Neuronal stem cell (in vitro differentiated cells): ENCODE results near the gene SRSF4.

ENCODE experiments used
- DNase-seq: peaks from one replicate; pipeline ENCODE4 v3.0.0-alpha.2; 2013; ENCODE audit warnings: low spot score
- H2AFZ ChIP-seq: one replicate; pipeline ENCODE4 v1.6.1; 2013; ENCODE audit warnings: mild to moderate bottlenecking, low read length, inconsistent platforms
- H2AK5ac ChIP-seq: 2 replicates; pipeline ENCODE4 v1.6.1; 2013; ENCODE audit warnings: low read depth, mild to moderate bottlenecking, inconsistent platforms, low read length, moderate library complexity, mixed read lengths
- H2BK120ac ChIP-seq: 2 replicates; pipeline ENCODE4 v1.6.1; 2013; ENCODE audit warnings: low read depth, mild to moderate bottlenecking, inconsistent platforms, low read length, moderate library complexity, mixed read lengths
- H2BK12ac ChIP-seq: one replicate; pipeline ENCODE4 v1.6.1; 2013; ENCODE audit warnings: low read length, inconsistent platforms
- H2BK15ac ChIP-seq: 2 replicates; pipeline ENCODE4 v1.6.1; 2013; ENCODE audit warnings: mild to moderate bottlenecking, low read length, inconsistent platforms, mixed read lengths
- H2BK5ac ChIP-seq: one replicate; pipeline ENCODE4 v1.6.1; 2013; ENCODE audit warnings: inconsistent platforms, mild to moderate bottlenecking, low read length, moderate library complexity
- H3K14ac ChIP-seq: one replicate; pipeline ENCODE4 v1.6.1; 2013; ENCODE audit warnings: low read length, inconsistent platforms
- H3K18ac ChIP-seq: 2 replicates; pipeline ENCODE4 v1.6.1; 2013; ENCODE audit warnings: low read length, inconsistent platforms
- H3K23ac ChIP-seq: 2 replicates; pipeline ENCODE4 v1.6.1; 2013; ENCODE audit warnings: low read depth, mild to moderate bottlenecking, mixed read lengths, low read length, inconsistent platforms; ENCODE audit not compliant: poor library complexity
- H3K27ac ChIP-seq: replicated peaks from 3 replicates; pipeline ENCODE4 v1.5.1; 2013; ENCODE audit warnings: low read length, inconsistent platforms
- H3K27me3 ChIP-seq, 3 experiments: 2 replicates each; pipeline ENCODE4 v1.6.1; 2013; ENCODE audit warnings: low read length in 3 of 3, mild to moderate bottlenecking in 2 of 3, inconsistent platforms in 1 of 3, low read depth in 1 of 3, mixed read lengths in 1 of 3, moderate library complexity in 1 of 3; ENCODE audit not compliant: control insufficient read depth in 3 of 3, insufficient read depth in 3 of 3
- H3K36me3 ChIP-seq, 2 donors: replicated peaks in 1 of 2; 2 replicates each; pipeline ENCODE4 v1.6.1; 2013; ENCODE audit warnings: low read length in 2 of 2; ENCODE audit not compliant: control insufficient read depth in 2 of 2, insufficient read depth in 2 of 2
- H3K4ac ChIP-seq: 2 replicates; pipeline ENCODE4 v1.6.1; 2013; ENCODE audit warnings: inconsistent platforms, mild to moderate bottlenecking, low read length, moderate library complexity
- H3K4me1 ChIP-seq, 2 donors: 1 replicate in 1 of 2; 2 replicates in 1 of 2; pipeline ENCODE4 v1.6.1; 2013; ENCODE audit warnings: low read length in 2 of 2, low read depth in 1 of 2; ENCODE audit not compliant: control insufficient read depth in 2 of 2, insufficient read depth in 1 of 2
- H3K4me2 ChIP-seq: one replicate; pipeline ENCODE4 v1.6.1; 2013; ENCODE audit warnings: mild to moderate bottlenecking, low read length, inconsistent platforms; ENCODE audit not compliant: insufficient read depth, poor library complexity, severe bottlenecking
- H3K4me3 ChIP-seq, 2 donors: 2 replicates each; pipeline ENCODE4 v1.5.1; 2013; ENCODE audit warnings: low read length in 2 of 2, mild to moderate bottlenecking in 2 of 2, inconsistent platforms in 1 of 2, moderate library complexity in 1 of 2
- H3K79me1 ChIP-seq: one replicate; pipeline ENCODE4 v1.6.1; 2013; ENCODE audit warnings: low read depth, mild to moderate bottlenecking, inconsistent platforms, low read length, moderate library complexity
- H3K9ac ChIP-seq: one replicate; pipeline ENCODE4 v1.6.1; 2013; ENCODE audit warnings: mild to moderate bottlenecking, low read depth, low read length, inconsistent platforms; ENCODE audit not compliant: poor library complexity
- H3K9me3 ChIP-seq, 2 donors: replicated peaks in 1 of 2; 2 replicates each; pipeline versions ENCODE3 to v1.6.1; 2013; ENCODE audit warnings: low read length in 2 of 2, mild to moderate bottlenecking in 2 of 2, inconsistent platforms in 1 of 2, low read depth in 1 of 2, mixed read lengths in 1 of 2, moderate library complexity in 1 of 2; ENCODE audit not compliant: control insufficient read depth in 2 of 2, insufficient read depth in 1 of 2
- H4K8ac ChIP-seq: one replicate; pipeline ENCODE4 v1.6.1; 2013; ENCODE audit warnings: low read depth, mild to moderate bottlenecking, inconsistent platforms, low read length, moderate library complexity
- H4K91ac ChIP-seq: one replicate; pipeline ENCODE4 v1.6.1; 2013; ENCODE audit warnings: low read length, low read depth, mild to moderate bottlenecking, inconsistent platforms; ENCODE audit not compliant: poor library complexity
- WGBS, 2 donors: extraction: QIAGEN DNeasy Blood & Tissue Kit; methylation state at CpG; one replicate each; pipeline ENCODE4 v1.1.7; 2013; ENCODE audit warnings: missing lambda C conversion rate in 2 of 2, mixed read lengths in 1 of 2; ENCODE audit not compliant: insufficient read length in 2 of 2, insufficient replicate concordance in 1 of 2; ENCODE audit errors: extremely low coverage in 2 of 2; 5-methylcytosine and 5-hydroxymethylcytosine counted together

The SRSF4 gene

GRCh38 chr1:29121516-29121935, 60.2 kb downstream of the SRSF4 start:
- H3K14ac ChIP-seq: no peak overlapping the region
- peak overlapping the region in 1 of 2 donors; percentile 72 for H3K4me3 ChIP-seq
- no peak overlapping the region for H2AFZ ChIP-seq
- peak; percentile 32 for DNase-seq
- H3K9ac ChIP-seq: no peak overlapping the region
- no peaks in the 10 kb centered on the region for H3K9me3 ChIP-seq
- peaks cover 6% of the 10 kb centered on the region for H3K79me1 ChIP-seq
- peaks cover 0 to 41% (median 24%) of the 10 kb centered on the region in 3 experiments for H3K27me3 ChIP-seq
- no peak overlapping the region for H2BK5ac ChIP-seq
- no peak overlapping the region for H3K4ac ChIP-seq
- no peak overlapping the region for H4K8ac ChIP-seq
- no peak overlapping the region for H2BK15ac ChIP-seq
- H2BK12ac ChIP-seq: no peak overlapping the region
- no CpG with 5 or more reads among the region's 59 CpGs for WGBS, 2 donors
- H2BK120ac ChIP-seq: no peak overlapping the region
- peak overlapping the region; percentile 95 for H3K18ac ChIP-seq
- H3K27ac ChIP-seq: no peak overlapping the region
- peaks cover 13 to 26% of the 10 kb centered on the region in 2 donors for H3K36me3 ChIP-seq
- peak overlapping the region; percentile 86 for H3K4me2 ChIP-seq
- H4K91ac ChIP-seq: no peak overlapping the region
- H3K23ac ChIP-seq: peak overlapping the region; percentile 98
- peak overlapping the region; percentile 70 for H2AK5ac ChIP-seq
- peaks cover 6 to 7% of the 10 kb centered on the region in 2 donors for H3K4me1 ChIP-seq

GRCh38 chr1:29120947-29121485, 60.7 kb downstream of the SRSF4 start:
- Histone ChIP-seq H3K23ac (peak overlapping the region; percentile 98), H3K14ac (no peak overlapping the region), H3K79me1 (peaks cover 6% of the 10 kb centered on the region), H3K4ac (no peak overlapping the region), H2BK15ac (no peak overlapping the region), H3K27me3 (peaks cover 0 to 41% (median 24%) of the 10 kb centered on the region in 3 experiments), H3K9me3 (no peaks in the 10 kb centered on the region), H3K4me2 (peak overlapping the region; percentile 86), H3K18ac (peak overlapping the region; percentile 76), H3K27ac (no peak overlapping the region), H2AK5ac (no peak overlapping the region), H4K8ac (no peak overlapping the region), H3K4me3 (no peak overlapping the region), H2BK5ac (no peak overlapping the region), H3K36me3 (peaks cover 15 to 31% of the 10 kb centered on the region in 2 donors), H2BK120ac (no peak overlapping the region), H2BK12ac (no peak overlapping the region), H3K9ac (no peak overlapping the region), H2AFZ (no peak overlapping the region), H3K4me1 (peaks cover 6 to 7% of the 10 kb centered on the region in 2 donors), H4K91ac (no peak overlapping the region)
- WGBS, 2 donors: no CpG with 5 or more reads among the region's 42 CpGs
- peak; percentile 44 for DNase-seq

GRCh38 chr1:29120367-29120766, 61.3 kb downstream of the SRSF4 start:
- H3K9me3 ChIP-seq: no peaks in the 10 kb centered on the region
- H4K8ac ChIP-seq: no peak overlapping the region
- peak overlapping the region; percentile 32 for H3K23ac ChIP-seq
- no peak overlapping the region for H2BK15ac ChIP-seq
- H2BK12ac ChIP-seq: no peak overlapping the region
- H2AK5ac ChIP-seq: no peak overlapping the region
- no peak overlapping the region for H2BK5ac ChIP-seq
- H3K4me3 ChIP-seq: no peak overlapping the region
- H2BK120ac ChIP-seq: no peak overlapping the region
- H3K14ac ChIP-seq: no peak overlapping the region
- peaks cover 0 to 39% (median 24%) of the 10 kb centered on the region in 3 experiments for H3K27me3 ChIP-seq
- H3K27ac ChIP-seq: no peak overlapping the region
- H3K4ac ChIP-seq: no peak overlapping the region
- peaks cover 20 to 37% of the 10 kb centered on the region in 2 donors for H3K36me3 ChIP-seq
- no peak overlapping the region for H3K18ac ChIP-seq
- H3K79me1 ChIP-seq: peaks cover 6% of the 10 kb centered on the region
- no peak for DNase-seq
- no peak overlapping the region for H2AFZ ChIP-seq
- peaks cover 3 to 6% of the 10 kb centered on the region in 2 donors for H3K4me1 ChIP-seq
- H3K9ac ChIP-seq: no peak overlapping the region
- WGBS, 2 donors: no CpG with 5 or more reads among the region's 6 CpGs
- no peak overlapping the region for H4K91ac ChIP-seq
- H3K4me2 ChIP-seq: no peak overlapping the region

- H3K36me3 ChIP-seq: peaks cover 21 to 45% of the 10 kb centered on the region in 2 donors
- no CpG with 5 or more reads among the region's 12 CpGs for WGBS, 2 donors
- H3K27ac ChIP-seq: no peak overlapping the region
- peaks cover 6% of the 10 kb centered on the region for H3K79me1 ChIP-seq
- no peak overlapping the region for H3K4me2 ChIP-seq
- no peak overlapping the region for H3K18ac ChIP-seq
- H3K9me3 ChIP-seq: no peaks in the 10 kb centered on the region
- no peak overlapping the region for H2AFZ ChIP-seq
- no peak overlapping the region for H2BK12ac ChIP-seq
- no peak overlapping the region for H2AK5ac ChIP-seq
- DNase-seq: no peak
- no peak overlapping the region for H4K8ac ChIP-seq
- H3K4me1 ChIP-seq: peaks cover 0 to 3% of the 10 kb centered on the region in 2 donors
- H3K27me3 ChIP-seq: peaks cover 0 to 38% (median 24%) of the 10 kb centered on the region in 3 experiments
- H4K91ac ChIP-seq: no peak overlapping the region
- no peak overlapping the region for H2BK15ac ChIP-seq
- H3K23ac ChIP-seq: no peak overlapping the region
- no peak overlapping the region for H3K4me3 ChIP-seq
- no peak overlapping the region for H2BK5ac ChIP-seq
- H3K9ac ChIP-seq: no peak overlapping the region
- H3K14ac ChIP-seq: no peak overlapping the region
- H2BK120ac ChIP-seq: no peak overlapping the region
- H3K4ac ChIP-seq: no peak overlapping the region
Measured at GRCh38 chr1:29119121-29119929, 62.4 kb downstream of the SRSF4 start.
